HepG2 (cell line): Measurements from ENCODE around the gene CMIP. TPM values are rescaled to one million over a fixed set of nuclear protein-coding genes. Genes with fewer than 3 reads are reported as not detected.

Experiments
- BCL6 ChIP-seq: IDR thresholded peaks from 2 replicates; pipeline ENCODE4 v1.6.1; 2016; ENCODE audit warnings: missing genetic modification reagents, missing compliant biosample characterization
- CENPT ChIP-seq: sonication (generic); formaldehyde crosslinking; IDR thresholded peaks from 2 replicates; pipeline ENCODE4 v1.8.0; 2022; ENCODE audit warnings: low read depth, mild to moderate bottlenecking, moderate library complexity, missing genetic modification reagents
- EZH2 ChIP-seq: conservative IDR thresholded peaks from 2 replicates; pipeline ENCODE4 v1.6.1; 2012; ENCODE audit warnings: mild to moderate bottlenecking, low read depth, low read length, moderate library complexity
- IRF2 ChIP-seq: IDR thresholded peaks from 2 replicates; pipeline ENCODE4 v1.6.1; 2018; ENCODE audit warnings: missing genetic modification reagents, missing compliant biosample characterization
- KMT2B ChIP-seq: IDR thresholded peaks from 2 replicates; pipeline ENCODE4 v1.6.1; 2016; ENCODE audit warnings: missing genetic modification reagents, missing compliant biosample characterization
- MIXL1 ChIP-seq: IDR thresholded peaks from 2 replicates; pipeline ENCODE4 v1.6.1; 2016
- TCF7L2 ChIP-seq: IDR thresholded peaks from 2 replicates; pipeline ENCODE4 v1.6.1; 2011; ENCODE audit warnings: mild to moderate bottlenecking, low read depth, low read length, moderate library complexity
- ZNF264 ChIP-seq: sonication (generic); formaldehyde crosslinking; IDR thresholded peaks from 2 replicates; pipeline ENCODE4 v1.4.0; 2020; ENCODE audit warnings: missing genetic modification reagents
- ZNF296 ChIP-seq: sonication (generic); formaldehyde crosslinking; conservative IDR thresholded peaks from 2 replicates; pipeline ENCODE4 v1.5.0; 2020; ENCODE audit warnings: mild to moderate bottlenecking, missing genetic modification reagents
- ZNF431 ChIP-seq: sonication (generic); formaldehyde crosslinking; IDR thresholded peaks from 2 replicates; pipeline ENCODE4 v1.9.0; 2022; ENCODE audit warnings: missing genetic modification reagents, low read depth, mild to moderate bottlenecking, borderline replicate concordance
- ZNF468 ChIP-seq: sonication (generic); formaldehyde crosslinking; IDR thresholded peaks from 2 replicates; pipeline ENCODE4 v1.8.0; 2022; ENCODE audit warnings: mild to moderate bottlenecking, moderate library complexity, missing genetic modification reagents
- ZNF792 ChIP-seq: IDR thresholded peaks from 2 replicates; pipeline ENCODE4 v1.6.1; 2016
- ZSCAN31 ChIP-seq: sonication (generic); formaldehyde crosslinking; IDR thresholded peaks from 2 replicates; pipeline ENCODE4 v1.5.0; 2020; ENCODE audit warnings: low read depth, mild to moderate bottlenecking, missing genetic modification reagents
- polyA plus RNA-seq, 8 experiments: library from polyadenylated mRNA; depleted of rRNA in 3 of 8; stranded (reverse) in 7 of 8; unstranded in 1 of 8; fragments of >200 nt; fragmentation: Illumina TruSeq in 4 of 8; extraction: Trizol in 4 of 8; gene quantifications; 2 replicates each; pipeline versions ENCODE4 v1.2.1 to v1.2.3, GENCODE V29; 2011 to 2016; ENCODE audit warnings: low read depth in 4 of 8, missing spikeins in 1 of 8, mixed read lengths in 1 of 8; ENCODE audit not compliant: insufficient read depth in 1 of 8
- total RNA-seq, 5 experiments: library from RNA; depleted of rRNA; stranded (reverse); fragments of >200 nt; fragmentation: Illumina TruSeq; extraction: Trizol; gene quantifications; 2 replicates each; pipeline ENCODE4 v1.2.3, GENCODE V29; 2016; ENCODE audit warnings: low read depth in 1 of 5
- TF ChIP-seq, protein P1 (sequence below): sonication (generic); formaldehyde crosslinking; IDR thresholded peaks from 2 replicates; pipeline ENCODE4 v1.4.0; 2020; ENCODE audit warnings: mild to moderate bottlenecking, missing genetic modification reagents, borderline replicate concordance
- TF ChIP-seq, protein P2 (sequence below): sonication (generic); formaldehyde crosslinking; IDR thresholded peaks from 2 replicates; pipeline ENCODE4 v1.4.0; 2020; ENCODE audit warnings: missing genetic modification reagents
- TF ChIP-seq, protein P3 (sequence below): sonication (generic); formaldehyde crosslinking; conservative IDR thresholded peaks from 2 replicates; pipeline ENCODE4 v1.4.0; 2020; ENCODE audit warnings: missing genetic modification reagents
- TF ChIP-seq, protein P4 (sequence below): sonication (generic); formaldehyde crosslinking; IDR thresholded peaks from 2 replicates; pipeline ENCODE4 v1.4.0; 2020; ENCODE audit warnings: missing genetic modification reagents
- TF ChIP-seq, protein P5 (sequence below): sonication (generic); formaldehyde crosslinking; IDR thresholded peaks from 2 replicates; pipeline ENCODE4 v1.4.0; 2020; ENCODE audit warnings: mild to moderate bottlenecking, missing genetic modification reagents

Gene CMIP
- total and polyA plus RNA-seq, 2 of the 13 experiments (the other 11 are each of a cell fraction or from before 2014, with no cell fraction given): 10.9 to 18.1 TPM

DNA sequence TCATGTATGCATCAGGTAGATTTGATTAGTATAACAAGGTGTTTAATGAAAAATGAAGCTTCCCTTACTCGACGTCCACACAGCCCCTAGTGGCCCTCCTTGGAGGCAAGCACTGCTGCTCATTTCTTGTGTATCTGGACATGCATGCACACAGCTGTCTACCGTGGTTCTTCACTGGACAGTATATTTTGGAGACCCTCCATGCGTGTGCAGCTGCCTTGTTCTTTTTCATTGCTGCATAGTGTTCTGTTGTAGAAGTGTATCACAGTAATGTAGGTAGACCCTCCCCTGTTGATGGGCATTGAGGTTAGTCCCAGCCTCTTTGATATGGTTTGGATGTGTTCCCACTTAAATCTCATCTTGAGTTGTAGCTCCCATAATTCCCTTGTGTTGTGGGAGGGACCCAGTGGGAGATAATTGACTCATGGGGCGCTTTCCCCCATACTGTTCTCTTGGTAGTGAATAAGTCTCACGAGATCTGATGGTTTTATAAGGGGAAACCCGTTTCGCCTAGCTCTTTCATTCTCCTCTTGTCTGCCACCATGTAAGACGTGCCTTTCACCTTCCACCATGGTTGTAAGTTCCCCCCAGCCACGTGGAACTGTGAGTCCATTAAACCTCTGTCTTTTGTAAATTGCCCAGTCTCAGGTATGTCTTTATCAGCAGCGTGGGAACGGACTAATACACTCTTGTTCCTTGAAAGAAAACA is 6.3 kb downstream of the CMIP start (continued):
- TF ChIP-seq, protein P1, sequence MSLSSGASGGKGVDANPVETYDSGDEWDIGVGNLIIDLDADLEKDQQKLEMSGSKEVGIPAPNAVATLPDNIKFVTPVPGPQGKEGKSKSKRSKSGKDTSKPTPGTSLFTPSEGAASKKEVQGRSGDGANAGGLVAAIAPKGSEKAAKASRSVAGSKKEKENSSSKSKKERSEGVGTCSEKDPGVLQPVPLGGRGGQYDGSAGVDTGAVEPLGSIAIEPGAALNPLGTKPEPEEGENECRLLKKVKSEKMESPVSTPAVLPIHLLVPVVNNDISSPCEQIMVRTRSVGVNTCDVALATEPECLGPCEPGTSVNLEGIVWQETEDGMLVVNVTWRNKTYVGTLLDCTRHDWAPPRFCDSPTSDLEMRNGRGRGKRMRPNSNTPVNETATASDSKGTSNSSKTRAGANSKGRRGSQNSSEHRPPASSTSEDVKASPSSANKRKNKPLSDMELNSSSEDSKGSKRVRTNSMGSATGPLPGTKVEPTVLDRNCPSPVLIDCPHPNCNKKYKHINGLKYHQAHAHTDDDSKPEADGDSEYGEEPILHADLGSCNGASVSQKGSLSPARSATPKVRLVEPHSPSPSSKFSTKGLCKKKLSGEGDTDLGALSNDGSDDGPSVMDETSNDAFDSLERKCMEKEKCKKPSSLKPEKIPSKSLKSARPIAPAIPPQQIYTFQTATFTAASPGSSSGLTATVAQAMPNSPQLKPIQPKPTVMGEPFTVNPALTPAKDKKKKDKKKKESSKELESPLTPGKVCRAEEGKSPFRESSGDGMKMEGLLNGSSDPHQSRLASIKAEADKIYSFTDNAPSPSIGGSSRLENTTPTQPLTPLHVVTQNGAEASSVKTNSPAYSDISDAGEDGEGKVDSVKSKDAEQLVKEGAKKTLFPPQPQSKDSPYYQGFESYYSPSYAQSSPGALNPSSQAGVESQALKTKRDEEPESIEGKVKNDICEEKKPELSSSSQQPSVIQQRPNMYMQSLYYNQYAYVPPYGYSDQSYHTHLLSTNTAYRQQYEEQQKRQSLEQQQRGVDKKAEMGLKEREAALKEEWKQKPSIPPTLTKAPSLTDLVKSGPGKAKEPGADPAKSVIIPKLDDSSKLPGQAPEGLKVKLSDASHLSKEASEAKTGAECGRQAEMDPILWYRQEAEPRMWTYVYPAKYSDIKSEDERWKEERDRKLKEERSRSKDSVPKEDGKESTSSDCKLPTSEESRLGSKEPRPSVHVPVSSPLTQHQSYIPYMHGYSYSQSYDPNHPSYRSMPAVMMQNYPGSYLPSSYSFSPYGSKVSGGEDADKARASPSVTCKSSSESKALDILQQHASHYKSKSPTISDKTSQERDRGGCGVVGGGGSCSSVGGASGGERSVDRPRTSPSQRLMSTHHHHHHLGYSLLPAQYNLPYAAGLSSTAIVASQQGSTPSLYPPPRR: no peak
- TF ChIP-seq, protein P2, sequence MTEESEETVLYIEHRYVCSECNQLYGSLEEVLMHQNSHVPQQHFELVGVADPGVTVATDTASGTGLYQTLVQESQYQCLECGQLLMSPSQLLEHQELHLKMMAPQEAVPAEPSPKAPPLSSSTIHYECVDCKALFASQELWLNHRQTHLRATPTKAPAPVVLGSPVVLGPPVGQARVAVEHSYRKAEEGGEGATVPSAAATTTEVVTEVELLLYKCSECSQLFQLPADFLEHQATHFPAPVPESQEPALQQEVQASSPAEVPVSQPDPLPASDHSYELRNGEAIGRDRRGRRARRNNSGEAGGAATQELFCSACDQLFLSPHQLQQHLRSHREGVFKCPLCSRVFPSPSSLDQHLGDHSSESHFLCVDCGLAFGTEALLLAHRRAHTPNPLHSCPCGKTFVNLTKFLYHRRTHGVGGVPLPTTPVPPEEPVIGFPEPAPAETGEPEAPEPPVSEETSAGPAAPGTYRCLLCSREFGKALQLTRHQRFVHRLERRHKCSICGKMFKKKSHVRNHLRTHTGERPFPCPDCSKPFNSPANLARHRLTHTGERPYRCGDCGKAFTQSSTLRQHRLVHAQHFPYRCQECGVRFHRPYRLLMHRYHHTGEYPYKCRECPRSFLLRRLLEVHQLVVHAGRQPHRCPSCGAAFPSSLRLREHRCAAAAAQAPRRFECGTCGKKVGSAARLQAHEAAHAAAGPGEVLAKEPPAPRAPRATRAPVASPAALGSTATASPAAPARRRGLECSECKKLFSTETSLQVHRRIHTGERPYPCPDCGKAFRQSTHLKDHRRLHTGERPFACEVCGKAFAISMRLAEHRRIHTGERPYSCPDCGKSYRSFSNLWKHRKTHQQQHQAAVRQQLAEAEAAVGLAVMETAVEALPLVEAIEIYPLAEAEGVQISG (CRISPR knock-in tag): no peak
- TF ChIP-seq, protein P3, sequence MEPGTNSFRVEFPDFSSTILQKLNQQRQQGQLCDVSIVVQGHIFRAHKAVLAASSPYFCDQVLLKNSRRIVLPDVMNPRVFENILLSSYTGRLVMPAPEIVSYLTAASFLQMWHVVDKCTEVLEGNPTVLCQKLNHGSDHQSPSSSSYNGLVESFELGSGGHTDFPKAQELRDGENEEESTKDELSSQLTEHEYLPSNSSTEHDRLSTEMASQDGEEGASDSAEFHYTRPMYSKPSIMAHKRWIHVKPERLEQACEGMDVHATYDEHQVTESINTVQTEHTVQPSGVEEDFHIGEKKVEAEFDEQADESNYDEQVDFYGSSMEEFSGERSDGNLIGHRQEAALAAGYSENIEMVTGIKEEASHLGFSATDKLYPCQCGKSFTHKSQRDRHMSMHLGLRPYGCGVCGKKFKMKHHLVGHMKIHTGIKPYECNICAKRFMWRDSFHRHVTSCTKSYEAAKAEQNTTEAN (CRISPR knock-in tag): no peak
- no peak for TF ChIP-seq TCF7L2
- TF ChIP-seq MIXL1 (CRISPR knock-in tag): 0 out of 2 replicates have a peak, but pooled peaks have one; percentile 21
- TF ChIP-seq KMT2B: no peak; the same call in 1 of the 2 replicates
- TF ChIP-seq CENPT (CRISPR knock-in tag): no peak
- peak; percentile 24; the same call in 1 of the 2 replicates for TF ChIP-seq ZNF792 (CRISPR knock-in tag)
- TF ChIP-seq, protein P4, sequence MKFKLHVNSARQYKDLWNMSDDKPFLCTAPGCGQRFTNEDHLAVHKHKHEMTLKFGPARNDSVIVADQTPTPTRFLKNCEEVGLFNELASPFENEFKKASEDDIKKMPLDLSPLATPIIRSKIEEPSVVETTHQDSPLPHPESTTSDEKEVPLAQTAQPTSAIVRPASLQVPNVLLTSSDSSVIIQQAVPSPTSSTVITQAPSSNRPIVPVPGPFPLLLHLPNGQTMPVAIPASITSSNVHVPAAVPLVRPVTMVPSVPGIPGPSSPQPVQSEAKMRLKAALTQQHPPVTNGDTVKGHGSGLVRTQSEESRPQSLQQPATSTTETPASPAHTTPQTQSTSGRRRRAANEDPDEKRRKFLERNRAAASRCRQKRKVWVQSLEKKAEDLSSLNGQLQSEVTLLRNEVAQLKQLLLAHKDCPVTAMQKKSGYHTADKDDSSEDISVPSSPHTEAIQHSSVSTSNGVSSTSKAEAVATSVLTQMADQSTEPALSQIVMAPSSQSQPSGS (CRISPR knock-in tag): no peak
- TF ChIP-seq ZNF296 (CRISPR knock-in tag): 0 out of 2 replicates have a peak, but pooled peaks have one; percentile 26
- 0 out of 2 replicates have a peak, but pooled peaks have one; percentile 16 for TF ChIP-seq BCL6 (CRISPR knock-in tag)
- TF ChIP-seq ZNF468 (CRISPR knock-in tag): no peak
- TF ChIP-seq, protein P5, sequence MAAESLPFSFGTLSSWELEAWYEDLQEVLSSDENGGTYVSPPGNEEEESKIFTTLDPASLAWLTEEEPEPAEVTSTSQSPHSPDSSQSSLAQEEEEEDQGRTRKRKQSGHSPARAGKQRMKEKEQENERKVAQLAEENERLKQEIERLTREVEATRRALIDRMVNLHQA (CRISPR knock-in tag): no peak
- TF ChIP-seq IRF2 (CRISPR knock-in tag): 0 out of 2 replicates have a peak, but pooled peaks have one; percentile 14
- TF ChIP-seq EZH2: no peak
- TF ChIP-seq ZNF431: 0 out of 2 replicates have a peak, but pooled peaks have one; percentile 53
- TF ChIP-seq ZNF264 (CRISPR knock-in tag): 0 out of 2 replicates have a peak, but pooled peaks have one; percentile 45
- no peak for TF ChIP-seq ZSCAN31
